Progenitor cell of endocrine pancreas (in vitro differentiated cells): ENCODE data around the gene MCCC2. TPM values are rescaled to one million over a fixed set of nuclear protein-coding genes. Genes with fewer than 3 reads are reported as not detected.
A peak's percentile ranks its signal among the peaks of the same experiment; 100 is the strongest.
"Not testable (repeated sequence)": the region's sequence is repeated elsewhere in the genome, so short reads cannot be mapped to it uniquely, and the experiment has no call there.

Experiments
- DNase-seq: peaks from one replicate; pipeline ENCODE4 v3.0.0; 2021; ENCODE audit warnings: low spot score; ENCODE audit not compliant: unreplicated experiment
- H3K27ac Mint-ChIP-seq: 2 replicates; pipeline ENCODE4 v1.8.0; 2021; ENCODE audit warnings: mild to moderate bottlenecking, moderate library complexity, mixed read lengths
- H3K27me3 Mint-ChIP-seq: 2 replicates; pipeline ENCODE4 v1.8.0; 2021; ENCODE audit warnings: mixed read lengths
- H3K36me3 Mint-ChIP-seq: 2 replicates; pipeline ENCODE4 v1.8.0; 2022; ENCODE audit warnings: mixed read lengths; ENCODE audit not compliant: insufficient read depth
- H3K4me1 Mint-ChIP-seq: 2 replicates; pipeline ENCODE4 v1.8.0; 2021; ENCODE audit warnings: low read depth, mixed read lengths
- H3K4me3 Mint-ChIP-seq: 2 replicates; pipeline ENCODE4 v1.8.0; 2021; ENCODE audit warnings: low read depth, mild to moderate bottlenecking, moderate library complexity, mixed read lengths
- H3K9me3 Mint-ChIP-seq: 2 replicates; pipeline ENCODE4 v1.8.0; 2021; ENCODE audit warnings: low read depth, mixed read lengths
- total RNA-seq: library from RNA; stranded (reverse); gene quantifications from 2 replicates; pipeline ENCODE4 v1.2.1, GENCODE V29; 2021
- TF ChIP-seq, protein P1 (sequence below): fragments of 200-600 bp; sonication (generic); IDR thresholded peaks from one replicate; pipeline ENCODE4 v1.5.0; 2021; ENCODE audit warnings: antibody characterized with exemption, mild to moderate bottlenecking; ENCODE audit not compliant: unreplicated experiment

MCCC2 gene
- total RNA-seq, 1 donor from 2014 or later = 43.5 TPM

DNA sequence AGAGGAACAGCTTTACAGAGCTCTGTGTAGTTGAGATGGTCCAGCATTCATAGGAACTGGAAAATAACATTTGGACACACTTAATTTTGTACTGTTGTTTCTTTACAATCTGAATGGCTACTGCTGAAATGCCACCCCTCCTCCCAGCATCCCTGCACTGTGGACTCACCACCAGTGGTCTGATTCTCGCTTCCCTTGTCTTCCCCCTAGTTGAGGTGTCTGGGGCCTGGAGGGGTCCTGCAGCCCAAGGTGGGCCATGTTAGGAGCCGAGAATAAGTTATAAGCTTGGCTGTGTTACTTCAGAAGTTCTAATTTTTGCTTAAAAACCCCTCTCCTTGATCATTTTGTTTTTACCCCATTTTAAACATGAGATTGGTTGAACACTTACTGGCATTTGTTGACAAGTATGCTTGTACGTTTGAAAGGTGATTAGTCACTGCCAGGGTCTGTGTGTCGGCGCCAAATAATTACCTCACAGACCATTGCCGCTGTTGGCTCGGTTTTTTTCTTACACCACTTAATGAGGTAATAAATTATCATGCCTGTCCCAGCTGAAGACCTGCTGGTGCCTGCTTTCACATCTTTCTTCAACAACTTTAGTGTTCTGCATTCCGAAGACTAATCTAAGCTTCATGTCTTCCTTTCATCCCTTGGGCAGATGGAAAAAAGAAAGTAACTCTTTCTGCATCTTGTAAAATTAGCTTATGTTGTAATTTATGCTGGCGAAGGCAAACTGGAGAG, 65.8 kb downstream of the MCCC2 start:
- peak overlapping the region; percentile 87 for H3K27ac Mint-ChIP-seq
- DNase-seq = no peak
- H3K9me3 Mint-ChIP-seq = no peaks in the 10 kb centered on the region
- TF ChIP-seq, protein P1, sequence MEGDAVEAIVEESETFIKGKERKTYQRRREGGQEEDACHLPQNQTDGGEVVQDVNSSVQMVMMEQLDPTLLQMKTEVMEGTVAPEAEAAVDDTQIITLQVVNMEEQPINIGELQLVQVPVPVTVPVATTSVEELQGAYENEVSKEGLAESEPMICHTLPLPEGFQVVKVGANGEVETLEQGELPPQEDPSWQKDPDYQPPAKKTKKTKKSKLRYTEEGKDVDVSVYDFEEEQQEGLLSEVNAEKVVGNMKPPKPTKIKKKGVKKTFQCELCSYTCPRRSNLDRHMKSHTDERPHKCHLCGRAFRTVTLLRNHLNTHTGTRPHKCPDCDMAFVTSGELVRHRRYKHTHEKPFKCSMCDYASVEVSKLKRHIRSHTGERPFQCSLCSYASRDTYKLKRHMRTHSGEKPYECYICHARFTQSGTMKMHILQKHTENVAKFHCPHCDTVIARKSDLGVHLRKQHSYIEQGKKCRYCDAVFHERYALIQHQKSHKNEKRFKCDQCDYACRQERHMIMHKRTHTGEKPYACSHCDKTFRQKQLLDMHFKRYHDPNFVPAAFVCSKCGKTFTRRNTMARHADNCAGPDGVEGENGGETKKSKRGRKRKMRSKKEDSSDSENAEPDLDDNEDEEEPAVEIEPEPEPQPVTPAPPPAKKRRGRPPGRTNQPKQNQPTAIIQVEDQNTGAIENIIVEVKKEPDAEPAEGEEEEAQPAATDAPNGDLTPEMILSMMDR = no peak
- H3K4me1 Mint-ChIP-seq = peaks cover 29% of the 10 kb centered on the region
- peaks cover 47% of the 10 kb centered on the region for H3K36me3 Mint-ChIP-seq
- no peak overlapping the region for H3K4me3 Mint-ChIP-seq
- H3K27me3 Mint-ChIP-seq = peaks cover 2% of the 10 kb centered on the region

DNA sequence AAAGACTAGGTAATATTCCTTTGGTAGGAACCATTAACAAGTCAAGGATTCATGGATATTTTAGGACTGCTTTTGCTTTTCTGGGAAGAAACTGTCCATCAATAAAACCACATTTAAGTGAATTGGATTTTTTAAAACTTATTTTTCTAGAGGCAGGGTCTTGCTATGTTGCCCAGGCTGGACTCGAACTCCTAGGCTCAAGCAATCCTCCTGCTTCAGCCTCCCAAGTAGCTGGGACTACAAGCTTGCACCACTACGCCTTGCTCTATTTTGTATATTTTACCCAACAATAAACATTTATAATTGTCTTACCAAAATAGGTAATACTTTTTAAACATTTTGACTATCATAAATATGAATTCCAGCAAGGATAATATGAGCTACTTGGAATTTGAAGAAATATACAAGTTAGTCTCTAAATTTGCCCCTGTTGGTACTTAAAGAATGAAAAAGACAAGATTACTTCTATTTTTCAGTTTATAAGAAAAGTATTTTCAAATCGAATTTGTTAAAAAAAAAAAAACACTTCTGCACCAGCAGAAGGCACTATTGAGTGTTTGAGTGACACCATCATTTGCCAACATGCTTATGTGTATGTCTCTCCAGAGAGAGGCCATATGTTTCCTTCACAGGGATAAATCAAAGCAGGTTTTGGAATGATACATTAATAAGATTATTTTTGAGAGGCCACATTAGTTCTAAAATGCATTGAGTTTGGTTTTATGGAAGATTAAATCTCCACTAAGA, 71.9 kb downstream of the MCCC2 start:
- TF ChIP-seq, protein P1 = peak; percentile 23
- no peak for DNase-seq
- peaks cover 5% of the 10 kb centered on the region for H3K9me3 Mint-ChIP-seq
- no peaks in the 10 kb centered on the region for H3K27me3 Mint-ChIP-seq
- peaks cover 13% of the 10 kb centered on the region for H3K4me1 Mint-ChIP-seq
- H3K27ac Mint-ChIP-seq = no peak overlapping the region
- H3K4me3 Mint-ChIP-seq = no peak overlapping the region
- H3K36me3 Mint-ChIP-seq = peaks cover 26% of the 10 kb centered on the region

DNA sequence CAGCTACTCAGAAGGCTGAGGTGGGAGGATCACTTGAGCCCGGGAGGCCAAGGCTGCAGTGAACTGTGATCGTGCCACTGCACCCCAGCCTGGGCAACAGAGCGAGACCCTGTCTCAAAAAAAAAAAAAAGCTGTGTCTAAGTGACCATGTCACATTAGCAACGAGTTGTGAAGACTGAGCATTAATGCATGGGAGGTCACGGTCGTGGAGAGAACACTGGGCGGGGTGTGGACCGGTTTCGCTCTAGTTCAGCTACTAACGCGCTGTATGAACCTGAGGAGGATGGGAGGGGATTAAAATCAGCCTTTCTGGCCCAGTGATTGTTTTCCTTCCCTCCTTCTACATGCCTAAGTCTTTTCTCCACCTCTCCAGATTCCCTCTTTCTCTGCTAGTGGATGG, 75.2 kb downstream of the MCCC2 start:
- Mint-ChIP-seq H3K27me3 (no peaks in the 10 kb centered on the region), H3K4me1 (peaks cover 15% of the 10 kb centered on the region), H3K9me3 (peaks cover 5% of the 10 kb centered on the region), H3K27ac (no peak overlapping the region), H3K4me3 (no peak overlapping the region), H3K36me3 (peaks cover 12% of the 10 kb centered on the region)
- DNase-seq = no peak
- TF ChIP-seq, protein P1 = no peak

DNA sequence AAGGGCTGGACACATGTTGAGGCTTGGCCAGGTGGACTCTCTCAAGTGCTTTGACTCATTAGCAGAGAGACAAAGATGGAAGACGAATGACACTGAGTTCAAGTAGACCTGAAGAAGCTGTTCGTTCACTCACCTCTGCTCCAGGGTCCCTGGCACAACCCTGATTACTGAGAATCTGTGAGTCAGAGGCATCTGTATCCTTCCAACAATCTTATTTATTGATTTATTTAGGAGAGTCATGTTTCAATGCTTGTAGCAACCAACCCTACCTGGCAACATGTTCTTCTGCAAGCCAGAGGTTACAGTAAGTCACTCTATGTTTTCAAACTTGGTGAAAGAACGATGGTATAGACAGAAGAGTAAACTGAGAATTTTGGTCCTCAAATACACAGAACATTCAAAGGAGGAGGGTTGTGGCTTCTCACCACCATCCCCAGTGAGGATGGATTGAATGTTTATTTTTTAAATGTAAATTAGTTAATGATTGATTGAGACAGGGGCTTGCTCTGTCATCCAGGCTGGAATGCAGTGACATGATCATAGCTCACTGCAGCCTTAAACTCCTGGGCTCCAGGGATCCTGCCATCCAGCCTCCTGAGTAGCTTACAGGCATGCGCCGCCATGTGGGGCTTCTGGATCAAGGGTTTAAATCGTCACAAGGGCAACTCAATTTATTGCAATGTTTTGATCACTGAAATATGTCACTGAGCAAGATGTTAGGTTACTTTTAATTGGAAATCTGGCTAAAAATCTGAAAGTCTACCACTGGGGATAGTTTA, 76.2 kb downstream of the MCCC2 start:
- peaks cover 2% of the 10 kb centered on the region for H3K9me3 Mint-ChIP-seq
- TF ChIP-seq, protein P1 = no peak

DNA sequence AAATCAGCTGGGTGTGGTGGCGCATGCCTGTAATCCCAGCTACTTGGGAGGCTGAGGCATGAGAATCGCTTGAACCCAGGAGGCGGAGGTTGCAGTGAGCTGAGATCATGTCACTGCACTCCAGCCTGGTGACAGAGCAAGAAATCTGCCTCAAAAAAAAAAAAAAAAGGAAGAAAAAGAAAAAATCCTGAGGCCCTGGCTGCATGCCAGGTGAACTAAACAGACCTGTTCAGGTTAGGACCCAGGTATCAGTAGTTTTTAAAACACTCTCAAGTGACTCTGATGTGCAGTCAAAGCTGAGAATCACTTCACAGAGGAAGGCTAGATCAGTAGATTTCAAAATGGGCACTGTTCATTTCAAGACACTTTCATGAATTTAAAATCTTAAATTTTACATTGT, 77.5 kb downstream of the MCCC2 start:
- DNase-seq, H3K27me3 Mint-ChIP-seq, H3K36me3 Mint-ChIP-seq, H3K4me3 Mint-ChIP-seq, H3K9me3 Mint-ChIP-seq, H3K27ac Mint-ChIP-seq: not testable (repeated sequence)
- H3K4me1 Mint-ChIP-seq = peaks cover 15% of the 10 kb centered on the region

More for the DNA sequence above, 76.2 kb downstream of the MCCC2 start:
- Mint-ChIP-seq H3K27me3 (no peaks in the 10 kb centered on the region), H3K27ac (no peak overlapping the region), H3K4me3 (no peak overlapping the region), H3K4me1 (peaks cover 15% of the 10 kb centered on the region), H3K36me3 (peaks cover 2% of the 10 kb centered on the region)
- no peak for DNase-seq
